WTC11 (cell line): ENCODE measurements around the gene TAF3. TPM values are rescaled to one million over a fixed set of nuclear protein-coding genes. Genes with fewer than 3 reads are reported as not detected.

Source experiments
- ATAC-seq: fragments of 200-7000 bp; cut with Tn5 transposase; 2 replicates; pipeline ENCODE4 v1.10.0; 2021; ENCODE audit warnings: mild to moderate bottlenecking, moderate library complexity
- CTCF ChIA-PET: fragments of 300-600 bp; sonication (Branson Sonifier 250); formaldehyde crosslinking; loops from one replicate; lab custom pipeline; 2021; ENCODE audit warnings: antibody characterized with exemption; lab: Charles Lee
- POLR2A ChIA-PET: fragments of 350-600 bp; sonication (Branson Sonifier 250); formaldehyde crosslinking; loops from one replicate; lab custom pipeline; 2021; ENCODE audit warnings: antibody characterized with exemption; lab: Charles Lee
- DNase-seq: peaks from one replicate; pipeline ENCODE4 v3.0.0; 2021; ENCODE audit warnings: low spot score
- H3K27ac Mint-ChIP-seq: 2 replicates; pipeline ENCODE4 v1.8.0; 2021; ENCODE audit warnings: mixed read lengths
- H3K27me3 Mint-ChIP-seq: 2 replicates; pipeline ENCODE4 v1.8.0; 2021; ENCODE audit warnings: low read depth, mild to moderate bottlenecking, moderate library complexity, mixed read lengths
- H3K36me3 Mint-ChIP-seq: 2 replicates; pipeline ENCODE4 v1.8.0; 2021; ENCODE audit warnings: mixed read lengths
- H3K4me1 Mint-ChIP-seq: 2 replicates; pipeline ENCODE4 v1.8.0; 2022; ENCODE audit warnings: mixed read lengths
- H3K4me3 Mint-ChIP-seq: 2 replicates; pipeline ENCODE4 v1.8.0; 2021; ENCODE audit warnings: mild to moderate bottlenecking, moderate library complexity, mixed read lengths
- H3K9me3 Mint-ChIP-seq: 2 replicates; pipeline ENCODE4 v1.8.0; 2021; ENCODE audit warnings: mixed read lengths
- ARID4B ChIP-seq: sonication (generic); formaldehyde crosslinking; IDR thresholded peaks from 2 replicates; pipeline ENCODE4 v1.8.0; 2023; ENCODE audit warnings: missing genetic modification reagents, mild to moderate bottlenecking, borderline replicate concordance
- ATF6 ChIP-seq: sonication (generic); formaldehyde crosslinking; IDR thresholded peaks from 2 replicates; pipeline ENCODE4 v1.8.1; 2023; ENCODE audit warnings: mild to moderate bottlenecking, missing genetic modification reagents
- CBFB ChIP-seq: sonication (generic); formaldehyde crosslinking; IDR thresholded peaks from 2 replicates; pipeline ENCODE4 v1.8.1; 2022; ENCODE audit warnings: mild to moderate bottlenecking, low read depth, missing genetic modification reagents
- E2F4 ChIP-seq: sonication (generic); formaldehyde crosslinking; IDR thresholded peaks from 2 replicates; pipeline ENCODE4 v1.8.1; 2022; ENCODE audit warnings: low read depth, mild to moderate bottlenecking, moderate library complexity, missing genetic modification reagents, borderline replicate concordance
- SP1 ChIP-seq: sonication (generic); formaldehyde crosslinking; conservative IDR thresholded peaks from 2 replicates; pipeline ENCODE4 v1.8.1; 2022; ENCODE audit warnings: missing genetic modification reagents
- TCF7 ChIP-seq: sonication (generic); formaldehyde crosslinking; IDR thresholded peaks from 2 replicates; pipeline ENCODE4 v1.8.0; 2022; ENCODE audit warnings: mild to moderate bottlenecking, low read depth, missing genetic modification reagents, moderate library complexity
- TEAD1 ChIP-seq: sonication (generic); formaldehyde crosslinking; IDR thresholded peaks from 2 replicates; pipeline ENCODE4 v1.8.0; 2022; ENCODE audit warnings: mild to moderate bottlenecking, missing genetic modification reagents
- ZMAT4 ChIP-seq: fragments of 250-450 bp; sonication (Bioruptor Pico); IDR thresholded peaks from 2 replicates; pipeline ENCODE4 v1.9.0; 2021; ENCODE audit warnings: mild to moderate bottlenecking
- total RNA-seq: library from RNA; stranded (reverse); gene quantifications from 3 replicates; pipeline ENCODE4 v1.2.3, GENCODE V29; 2021
- TF ChIP-seq, protein P1 (sequence below): sonication (generic); formaldehyde crosslinking; IDR thresholded peaks from 2 replicates; pipeline ENCODE4 v1.8.0; 2022; ENCODE audit warnings: mild to moderate bottlenecking, missing genetic modification reagents
- TF ChIP-seq, protein P2 (sequence below): fragments of 200-600 bp; IDR thresholded peaks from 2 replicates; pipeline ENCODE4 v1.8.0; 2022; ENCODE audit warnings: antibody characterized with exemption
- TF ChIP-seq, protein P3 (sequence below): sonication (generic); formaldehyde crosslinking; IDR thresholded peaks from 2 replicates; pipeline ENCODE4 v1.8.1; 2022; ENCODE audit warnings: mild to moderate bottlenecking, missing genetic modification reagents, moderate library complexity, borderline replicate concordance
- TF ChIP-seq, protein P4 (sequence below): sonication (generic); formaldehyde crosslinking; conservative IDR thresholded peaks from 2 replicates; pipeline ENCODE4 v1.8.1; 2023; ENCODE audit warnings: mild to moderate bottlenecking, low read depth, missing genetic modification reagents, moderate library complexity
- TF ChIP-seq, protein P5 (sequence below): sonication (generic); formaldehyde crosslinking; IDR thresholded peaks from 2 replicates; pipeline ENCODE4 v1.8.1; 2023; ENCODE audit warnings: mild to moderate bottlenecking, missing genetic modification reagents, borderline replicate concordance

The TAF3 gene
- total RNA-seq, 1 experiment from 2014 or later, result 8.9 TPM

DNA sequence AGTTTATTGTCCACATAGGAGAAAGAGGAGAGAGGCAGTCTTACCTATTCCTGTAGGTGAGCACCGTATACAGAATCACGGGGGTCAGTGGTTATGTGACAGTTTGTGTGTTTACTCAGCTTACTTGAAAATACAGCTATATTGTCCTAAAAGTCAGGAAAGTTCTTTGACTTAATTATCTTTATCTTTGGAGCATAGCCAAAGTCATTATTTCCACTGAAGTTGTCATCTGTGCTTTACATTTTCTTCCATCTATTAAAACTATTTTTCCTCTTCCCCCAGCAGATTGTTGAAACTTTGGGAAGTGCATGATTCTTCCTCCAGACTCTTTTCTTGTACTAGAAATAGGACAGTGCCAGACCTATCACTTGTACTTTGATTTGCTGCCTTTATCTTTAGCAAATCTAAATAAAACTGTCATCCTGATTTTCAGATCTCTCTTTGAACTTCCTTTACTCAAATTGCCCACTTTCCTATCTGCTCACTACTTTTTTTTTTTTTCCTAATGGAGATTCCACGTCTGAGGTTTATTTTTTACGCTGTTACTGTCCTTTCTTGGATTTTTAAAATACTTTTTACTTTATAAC, 58.3 kb downstream of the TAF3 start (continued):
- no peak for TF ChIP-seq ARID4B (CRISPR knock-in tag)
- no peak for TF ChIP-seq E2F4 (CRISPR knock-in tag)
- no peak for TF ChIP-seq TCF7 (CRISPR knock-in tag)
- TF ChIP-seq ZMAT4 (CRISPR knock-in tag), result no peak
- no peak for TF ChIP-seq CBFB (CRISPR knock-in tag)
- no peak for TF ChIP-seq ATF6 (CRISPR knock-in tag)
- TF ChIP-seq TEAD1 (CRISPR knock-in tag), result no peak
- TF ChIP-seq, protein P1, sequence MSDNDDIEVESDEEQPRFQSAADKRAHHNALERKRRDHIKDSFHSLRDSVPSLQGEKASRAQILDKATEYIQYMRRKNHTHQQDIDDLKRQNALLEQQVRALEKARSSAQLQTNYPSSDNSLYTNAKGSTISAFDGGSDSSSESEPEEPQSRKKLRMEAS, result no peak
- TF ChIP-seq, protein P2, sequence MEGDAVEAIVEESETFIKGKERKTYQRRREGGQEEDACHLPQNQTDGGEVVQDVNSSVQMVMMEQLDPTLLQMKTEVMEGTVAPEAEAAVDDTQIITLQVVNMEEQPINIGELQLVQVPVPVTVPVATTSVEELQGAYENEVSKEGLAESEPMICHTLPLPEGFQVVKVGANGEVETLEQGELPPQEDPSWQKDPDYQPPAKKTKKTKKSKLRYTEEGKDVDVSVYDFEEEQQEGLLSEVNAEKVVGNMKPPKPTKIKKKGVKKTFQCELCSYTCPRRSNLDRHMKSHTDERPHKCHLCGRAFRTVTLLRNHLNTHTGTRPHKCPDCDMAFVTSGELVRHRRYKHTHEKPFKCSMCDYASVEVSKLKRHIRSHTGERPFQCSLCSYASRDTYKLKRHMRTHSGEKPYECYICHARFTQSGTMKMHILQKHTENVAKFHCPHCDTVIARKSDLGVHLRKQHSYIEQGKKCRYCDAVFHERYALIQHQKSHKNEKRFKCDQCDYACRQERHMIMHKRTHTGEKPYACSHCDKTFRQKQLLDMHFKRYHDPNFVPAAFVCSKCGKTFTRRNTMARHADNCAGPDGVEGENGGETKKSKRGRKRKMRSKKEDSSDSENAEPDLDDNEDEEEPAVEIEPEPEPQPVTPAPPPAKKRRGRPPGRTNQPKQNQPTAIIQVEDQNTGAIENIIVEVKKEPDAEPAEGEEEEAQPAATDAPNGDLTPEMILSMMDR, result no peak
- TF ChIP-seq, all 79 proteins: peak for 0

- ATAC-seq, result no peak
- CTCF ChIA-PET, result interaction anchor here (1.0 kb wide), 1 partner anchor 9 kb away, joined by 4 read pairs; no protein-coding TSS in a partner anchor
Measured at GRCh38 chr10:7881119-7881518, 62.8 kb downstream of the TAF3 start.

More at GRCh38 chr10:7881119-7881518, 62.8 kb downstream of the TAF3 start:
- no peak for DNase-seq
- Mint-ChIP-seq H3K27me3 (no peaks in the 10 kb centered on the region), H3K4me1 (no peaks in the 10 kb centered on the region), H3K4me3 (no peak overlapping the region), H3K27ac (no peak overlapping the region), H3K9me3 (no peaks in the 10 kb centered on the region), H3K36me3 (no peaks in the 10 kb centered on the region)
- POLR2A ChIA-PET, result no interaction called here
- no peak for TF ChIP-seq SP1 (CRISPR knock-in tag)
- TF ChIP-seq, protein P3, sequence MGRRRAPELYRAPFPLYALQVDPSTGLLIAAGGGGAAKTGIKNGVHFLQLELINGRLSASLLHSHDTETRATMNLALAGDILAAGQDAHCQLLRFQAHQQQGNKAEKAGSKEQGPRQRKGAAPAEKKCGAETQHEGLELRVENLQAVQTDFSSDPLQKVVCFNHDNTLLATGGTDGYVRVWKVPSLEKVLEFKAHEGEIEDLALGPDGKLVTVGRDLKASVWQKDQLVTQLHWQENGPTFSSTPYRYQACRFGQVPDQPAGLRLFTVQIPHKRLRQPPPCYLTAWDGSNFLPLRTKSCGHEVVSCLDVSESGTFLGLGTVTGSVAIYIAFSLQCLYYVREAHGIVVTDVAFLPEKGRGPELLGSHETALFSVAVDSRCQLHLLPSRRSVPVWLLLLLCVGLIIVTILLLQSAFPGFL (CRISPR knock-in tag), result no peak
- TF ChIP-seq, protein P4, sequence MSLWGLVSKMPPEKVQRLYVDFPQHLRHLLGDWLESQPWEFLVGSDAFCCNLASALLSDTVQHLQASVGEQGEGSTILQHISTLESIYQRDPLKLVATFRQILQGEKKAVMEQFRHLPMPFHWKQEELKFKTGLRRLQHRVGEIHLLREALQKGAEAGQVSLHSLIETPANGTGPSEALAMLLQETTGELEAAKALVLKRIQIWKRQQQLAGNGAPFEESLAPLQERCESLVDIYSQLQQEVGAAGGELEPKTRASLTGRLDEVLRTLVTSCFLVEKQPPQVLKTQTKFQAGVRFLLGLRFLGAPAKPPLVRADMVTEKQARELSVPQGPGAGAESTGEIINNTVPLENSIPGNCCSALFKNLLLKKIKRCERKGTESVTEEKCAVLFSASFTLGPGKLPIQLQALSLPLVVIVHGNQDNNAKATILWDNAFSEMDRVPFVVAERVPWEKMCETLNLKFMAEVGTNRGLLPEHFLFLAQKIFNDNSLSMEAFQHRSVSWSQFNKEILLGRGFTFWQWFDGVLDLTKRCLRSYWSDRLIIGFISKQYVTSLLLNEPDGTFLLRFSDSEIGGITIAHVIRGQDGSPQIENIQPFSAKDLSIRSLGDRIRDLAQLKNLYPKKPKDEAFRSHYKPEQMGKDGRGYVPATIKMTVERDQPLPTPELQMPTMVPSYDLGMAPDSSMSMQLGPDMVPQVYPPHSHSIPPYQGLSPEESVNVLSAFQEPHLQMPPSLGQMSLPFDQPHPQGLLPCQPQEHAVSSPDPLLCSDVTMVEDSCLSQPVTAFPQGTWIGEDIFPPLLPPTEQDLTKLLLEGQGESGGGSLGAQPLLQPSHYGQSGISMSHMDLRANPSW (CRISPR knock-in tag), result no peak
- TF ChIP-seq, protein P5, sequence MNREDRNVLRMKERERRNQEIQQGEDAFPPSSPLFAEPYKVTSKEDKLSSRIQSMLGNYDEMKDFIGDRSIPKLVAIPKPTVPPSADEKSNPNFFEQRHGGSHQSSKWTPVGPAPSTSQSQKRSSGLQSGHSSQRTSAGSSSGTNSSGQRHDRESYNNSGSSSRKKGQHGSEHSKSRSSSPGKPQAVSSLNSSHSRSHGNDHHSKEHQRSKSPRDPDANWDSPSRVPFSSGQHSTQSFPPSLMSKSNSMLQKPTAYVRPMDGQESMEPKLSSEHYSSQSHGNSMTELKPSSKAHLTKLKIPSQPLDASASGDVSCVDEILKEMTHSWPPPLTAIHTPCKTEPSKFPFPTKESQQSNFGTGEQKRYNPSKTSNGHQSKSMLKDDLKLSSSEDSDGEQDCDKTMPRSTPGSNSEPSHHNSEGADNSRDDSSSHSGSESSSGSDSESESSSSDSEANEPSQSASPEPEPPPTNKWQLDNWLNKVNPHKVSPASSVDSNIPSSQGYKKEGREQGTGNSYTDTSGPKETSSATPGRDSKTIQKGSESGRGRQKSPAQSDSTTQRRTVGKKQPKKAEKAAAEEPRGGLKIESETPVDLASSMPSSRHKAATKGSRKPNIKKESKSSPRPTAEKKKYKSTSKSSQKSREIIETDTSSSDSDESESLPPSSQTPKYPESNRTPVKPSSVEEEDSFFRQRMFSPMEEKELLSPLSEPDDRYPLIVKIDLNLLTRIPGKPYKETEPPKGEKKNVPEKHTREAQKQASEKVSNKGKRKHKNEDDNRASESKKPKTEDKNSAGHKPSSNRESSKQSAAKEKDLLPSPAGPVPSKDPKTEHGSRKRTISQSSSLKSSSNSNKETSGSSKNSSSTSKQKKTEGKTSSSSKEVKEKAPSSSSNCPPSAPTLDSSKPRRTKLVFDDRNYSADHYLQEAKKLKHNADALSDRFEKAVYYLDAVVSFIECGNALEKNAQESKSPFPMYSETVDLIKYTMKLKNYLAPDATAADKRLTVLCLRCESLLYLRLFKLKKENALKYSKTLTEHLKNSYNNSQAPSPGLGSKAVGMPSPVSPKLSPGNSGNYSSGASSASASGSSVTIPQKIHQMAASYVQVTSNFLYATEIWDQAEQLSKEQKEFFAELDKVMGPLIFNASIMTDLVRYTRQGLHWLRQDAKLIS (CRISPR knock-in tag), result no peak
